ENCODE results near the gene CEP104.
"Not testable (repeated sequence)": the region's sequence is repeated elsewhere in the genome, so short reads cannot be mapped to it uniquely, and the experiment has no call there.

Gene CEP104

GRCh38 chr1:3814065-3814464 is 42.9 kb downstream of the CEP104 start:
- in situ Hi-C loops (cut with MboI; ENCODE audit: low pct_unique_long_range_greater_than_20kb, low sequenced_read_pairs), result no loop called here
- DNase-seq, result no peak

GRCh38 chr1:3811595-3811911 is 45.5 kb downstream of the CEP104 start:
- in situ Hi-C loops (cut with MboI; ENCODE audit: low pct_unique_long_range_greater_than_20kb, low sequenced_read_pairs), result no loop called here

GRCh38 chr1:3810149-3810761 is 46.8 kb downstream of the CEP104 start:
- in situ Hi-C loops (cut with MboI; ENCODE audit: low pct_unique_long_range_greater_than_20kb, low sequenced_read_pairs); DNase-seq: not testable (repeated sequence)

More at GRCh38 chr1:3811595-3811911, 45.5 kb downstream of the CEP104 start:
- DNase-seq, result no peak

- in situ Hi-C loops (cut with MboI; ENCODE audit: low pct_unique_long_range_greater_than_20kb, low sequenced_read_pairs), result no loop called here
Observed at GRCh38 chr1:3809680-3810079, 47.3 kb downstream of the CEP104 start.

GRCh38 chr1:3807769-3808168 is 49.2 kb downstream of the CEP104 start:
- in situ Hi-C loops (cut with MboI; ENCODE audit: low pct_unique_long_range_greater_than_20kb, low sequenced_read_pairs), result no loop called here
- DNase-seq, result no peak

More at GRCh38 chr1:3809680-3810079, 47.3 kb downstream of the CEP104 start:
- no peak for DNase-seq

- in situ Hi-C loops (cut with MboI; ENCODE audit: low pct_unique_long_range_greater_than_20kb, low sequenced_read_pairs), result no loop called here
- no peak for DNase-seq
Observed at GRCh38 chr1:3805038-3805437, 52.0 kb downstream of the CEP104 start.

- in situ Hi-C loops (cut with MboI; ENCODE audit: low pct_unique_long_range_greater_than_20kb, low sequenced_read_pairs); DNase-seq: not testable (repeated sequence)
Observed at GRCh38 chr1:3804627-3804944, 52.4 kb downstream of the CEP104 start.

- no peak for DNase-seq
- in situ Hi-C loops (cut with MboI; ENCODE audit: low pct_unique_long_range_greater_than_20kb, low sequenced_read_pairs), result no loop called here
Observed at GRCh38 chr1:3803905-3804626, 52.9 kb downstream of the CEP104 start.

- DNase-seq; in situ Hi-C loops (cut with MboI; ENCODE audit: low pct_unique_long_range_greater_than_20kb, low sequenced_read_pairs): not testable (repeated sequence)
Observed at GRCh38 chr1:3800795-3801194, 56.2 kb downstream of the CEP104 start.

GRCh38 chr1:3799976-3800685 is 56.9 kb downstream of the CEP104 start:
- DNase-seq, result no peak
- in situ Hi-C loops (cut with MboI; ENCODE audit: low pct_unique_long_range_greater_than_20kb, low sequenced_read_pairs), result no loop called here

GRCh38 chr1:3796215-3797061 is 60.6 kb downstream of the CEP104 start, which contains the start of gene LRRC47:
Gene LRRC47, minus strand, starts transcription at chr1:3796498. Its CDS starts 22 bp downstream, at chr1:3796476.
- in situ Hi-C loops (cut with MboI; ENCODE audit: low pct_unique_long_range_greater_than_20kb, low sequenced_read_pairs), result no loop called here
- peak; percentile 91 for DNase-seq

- no peak for DNase-seq
- in situ Hi-C loops (cut with MboI; ENCODE audit: low pct_unique_long_range_greater_than_20kb, low sequenced_read_pairs), result no loop called here
Observed at GRCh38 chr1:3795453-3796214, 61.4 kb downstream of the CEP104 start.

- DNase-seq, result no peak
- in situ Hi-C loops (cut with MboI; ENCODE audit: low pct_unique_long_range_greater_than_20kb, low sequenced_read_pairs), result no loop called here
Observed at GRCh38 chr1:3790952-3791351, 66.1 kb downstream of the CEP104 start.

GRCh38 chr1:3790500-3790923 is 66.5 kb downstream of the CEP104 start:
- in situ Hi-C loops (cut with MboI; ENCODE audit: low pct_unique_long_range_greater_than_20kb, low sequenced_read_pairs), result no loop called here
- DNase-seq, result no peak

GRCh38 chr1:3789421-3790300 is 67.3 kb downstream of the CEP104 start:
- in situ Hi-C loops (cut with MboI; ENCODE audit: low pct_unique_long_range_greater_than_20kb, low sequenced_read_pairs), result no loop called here
- DNase-seq, result no peak

GRCh38 chr1:3788756-3789420 is 68.1 kb downstream of the CEP104 start:
- DNase-seq, result no peak
- in situ Hi-C loops (cut with MboI; ENCODE audit: low pct_unique_long_range_greater_than_20kb, low sequenced_read_pairs), result no loop called here

Data from KBM-7 (cell line).